Upper lobe of right lung (tissue), 1 donor: ENCODE results near the gene DNAAF6. TPM values are rescaled to one million over a fixed set of nuclear protein-coding genes. Genes with fewer than 3 reads are reported as not detected.
"Not testable (repeated sequence)": the region's sequence is repeated elsewhere in the genome, so short reads cannot be mapped to it uniquely, and the experiment has no call there.

ENCODE experiments used
- ATAC-seq: fragments of 200-7000 bp; cut with Tn5 transposase; one replicate; pipeline ENCODE4 v1.9.1; 2020; ENCODE audit warnings: mild to moderate bottlenecking, moderate library complexity
- DNase-seq: peaks from one replicate; pipeline ENCODE4 v3.0.0-alpha.2; 2020
- H3K27ac ChIP-seq: fragments of 200-600 bp; one replicate; pipeline ENCODE4 v1.8.0; 2022
- H3K27me3 ChIP-seq: fragments of 200-600 bp; one replicate; pipeline ENCODE4 v1.8.0; 2022; ENCODE audit warnings: mild to moderate bottlenecking
- H3K36me3 ChIP-seq: fragments of 200-600 bp; one replicate; pipeline ENCODE4 v1.8.0; 2022
- H3K4me1 ChIP-seq: fragments of 200-600 bp; one replicate; pipeline ENCODE4 v1.8.0; 2022
- H3K4me3 ChIP-seq: fragments of 200-600 bp; one replicate; pipeline ENCODE4 v1.8.0; 2022; ENCODE audit warnings: mild to moderate bottlenecking
- H3K9me3 ChIP-seq: fragments of 200-600 bp; one replicate; pipeline ENCODE4 v1.8.0; 2022
- CTCF ChIP-seq: fragments of 200-600 bp; IDR thresholded peaks from one replicate; pipeline ENCODE4 v1.8.0; 2022; ENCODE audit warnings: antibody characterized with exemption
- intact Hi-C: fragments of 100-400 bp; cut with DNase I; formaldehyde crosslinking; loops from one replicate; pipeline ENCODE4 v1.11.0; 2022
- long read RNA-seq: library from polyadenylated mRNA; unstranded; transcript quantifications from one replicate; pipeline ENCODE4 v2.0.0, GENCODE V29; 2021
- total RNA-seq: library from RNA; stranded (reverse); fragmentation: NEBNext Ultra II Directional; extraction: Animal tissue kit (Norgen Biotek cat#: 25700); gene quantifications from one replicate; pipeline ENCODE4 v1.2.1, GENCODE V29; 2021
- donor health status: DM: no; HTN: yes; CAD: no; lungs with severe emphysema.

Gene DNAAF6
- not detected for total RNA-seq
- long read RNA-seq: 0 reads

GRCh38 chrX:107205770-107206696 lies at the start of gene DNAAF6, which contains the start of gene NUP62CL:
Gene DNAAF6 (plus strand): TSS chrX:107206611. CDS start chrX:107212876, 6,265 bp downstream.
Gene NUP62CL (minus strand): TSS chrX:107206433. CDS start chrX:107175146, 31,287 bp downstream.
- DNase-seq: peak; percentile 82

GRCh38 chrX:107157618-107158017 lies 48.8 kb upstream of the DNAAF6 start:
- intact Hi-C loops, H3K4me1 ChIP-seq, H3K36me3 ChIP-seq, H3K4me3 ChIP-seq, ATAC-seq, H3K9me3 ChIP-seq, DNase-seq, H3K27me3 ChIP-seq, H3K27ac ChIP-seq: not testable (repeated sequence)

More at GRCh38 chrX:107205770-107206696, at the start of gene DNAAF6, which contains the start of gene NUP62CL:
- H3K36me3 ChIP-seq: no peaks in the 10 kb centered on the region
- no peaks in the 10 kb centered on the region for H3K4me1 ChIP-seq
- ATAC-seq: peak; percentile 99
- no peak for TF ChIP-seq CTCF
- H3K4me3 ChIP-seq: peak within 1 kb of the TSS; percentile 45
- no peak within 1 kb of the TSS for H3K27ac ChIP-seq
- H3K27me3 ChIP-seq: no peaks in the 10 kb centered on the region
- intact Hi-C loops: no loop called here
- no peaks in the 10 kb centered on the region for H3K9me3 ChIP-seq

GRCh38 chrX:107167163-107167921 lies 39.1 kb upstream of the DNAAF6 start:
- no peak for DNase-seq
- no peak for TF ChIP-seq CTCF
- H3K36me3 ChIP-seq: no peaks in the 10 kb centered on the region
- intact Hi-C loops: no loop called here
- no peak overlapping the region for H3K4me3 ChIP-seq
- no peaks in the 10 kb centered on the region for H3K9me3 ChIP-seq
- no peak for ATAC-seq
- H3K27ac ChIP-seq: no peak overlapping the region
- H3K27me3 ChIP-seq: no peaks in the 10 kb centered on the region
- no peaks in the 10 kb centered on the region for H3K4me1 ChIP-seq

- no peak for ATAC-seq
- TF ChIP-seq CTCF: no peak
- Histone ChIP-seq H3K4me3 (no peak overlapping the region), H3K27ac (no peak overlapping the region), H3K4me1 (no peaks in the 10 kb centered on the region), H3K36me3 (no peaks in the 10 kb centered on the region), H3K27me3 (no peaks in the 10 kb centered on the region), H3K9me3 (no peaks in the 10 kb centered on the region)
- intact Hi-C loops: no loop called here
- no peak for DNase-seq
Observed at GRCh38 chrX:107168257-107168656, 38.2 kb upstream of the DNAAF6 start.

GRCh38 chrX:107168712-107169111 lies 37.7 kb upstream of the DNAAF6 start:
- intact Hi-C loops: no loop called here
- ATAC-seq (no peak), DNase-seq (no peak)
- H3K4me3 ChIP-seq: no peak overlapping the region
- H3K9me3 ChIP-seq: no peaks in the 10 kb centered on the region
- H3K27me3 ChIP-seq: no peaks in the 10 kb centered on the region
- H3K36me3 ChIP-seq: no peaks in the 10 kb centered on the region
- H3K4me1 ChIP-seq: no peaks in the 10 kb centered on the region
- no peak for TF ChIP-seq CTCF
- no peak overlapping the region for H3K27ac ChIP-seq
